ENCODE results near the gene ZNF423.

GRCh38 chr16:49478107-49478506, 377.8 kb downstream of the ZNF423 start:
- TF ChIP-seq, protein P1, sequence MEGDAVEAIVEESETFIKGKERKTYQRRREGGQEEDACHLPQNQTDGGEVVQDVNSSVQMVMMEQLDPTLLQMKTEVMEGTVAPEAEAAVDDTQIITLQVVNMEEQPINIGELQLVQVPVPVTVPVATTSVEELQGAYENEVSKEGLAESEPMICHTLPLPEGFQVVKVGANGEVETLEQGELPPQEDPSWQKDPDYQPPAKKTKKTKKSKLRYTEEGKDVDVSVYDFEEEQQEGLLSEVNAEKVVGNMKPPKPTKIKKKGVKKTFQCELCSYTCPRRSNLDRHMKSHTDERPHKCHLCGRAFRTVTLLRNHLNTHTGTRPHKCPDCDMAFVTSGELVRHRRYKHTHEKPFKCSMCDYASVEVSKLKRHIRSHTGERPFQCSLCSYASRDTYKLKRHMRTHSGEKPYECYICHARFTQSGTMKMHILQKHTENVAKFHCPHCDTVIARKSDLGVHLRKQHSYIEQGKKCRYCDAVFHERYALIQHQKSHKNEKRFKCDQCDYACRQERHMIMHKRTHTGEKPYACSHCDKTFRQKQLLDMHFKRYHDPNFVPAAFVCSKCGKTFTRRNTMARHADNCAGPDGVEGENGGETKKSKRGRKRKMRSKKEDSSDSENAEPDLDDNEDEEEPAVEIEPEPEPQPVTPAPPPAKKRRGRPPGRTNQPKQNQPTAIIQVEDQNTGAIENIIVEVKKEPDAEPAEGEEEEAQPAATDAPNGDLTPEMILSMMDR (IDR thresholded peaks at IDR 0.05; ENCODE audit: low read length), result no peak
- TF ChIP-seq EZH2 (IDR thresholded peaks at IDR 0.05; ENCODE audit: borderline replicate concordance, low read length), result no peak
